Neural cell (in vitro differentiated cells): ENCODE data around the gene HPN. TPM values are rescaled to one million over a fixed set of nuclear protein-coding genes. Genes with fewer than 3 reads are reported as not detected.

Source experiments
- H2AFZ ChIP-seq: fragments of 200-600, 300-800 bp; sonication (generic), shearing (Covaris generic); 2 replicates; pipeline ENCODE4 v1.6.0; 2014; ENCODE audit warnings: low read depth, mild to moderate bottlenecking, antibody characterized with exemption, low read length, moderate library complexity
- H3F3A ChIP-seq: fragments of 200-600 bp; shearing (Covaris generic); 2 replicates; pipeline ENCODE4 v1.6.1; 2016; ENCODE audit warnings: mild to moderate bottlenecking, moderate library complexity, mixed read lengths, antibody characterized with exemption, low read length; ENCODE audit not compliant: insufficient read depth, poor library complexity, severe bottlenecking
- H3K27ac ChIP-seq: fragments of 200-600, 300-800 bp; sonication (generic), shearing (Covaris generic); 2 replicates; pipeline ENCODE4 v1.5.1; 2014; ENCODE audit warnings: mild to moderate bottlenecking, low read length, moderate library complexity
- H3K27me3 ChIP-seq: fragments of 300-800, 200-600 bp; sonication (generic), shearing (Covaris generic); 2 replicates; pipeline ENCODE4 v1.6.0; 2014; ENCODE audit warnings: mild to moderate bottlenecking, low read depth, low read length, moderate library complexity; ENCODE audit not compliant: insufficient read depth
- H3K36me3 ChIP-seq: fragments of 300-800, 200-600 bp; sonication (generic), shearing (Covaris generic); 2 replicates; pipeline ENCODE4 v1.5.1; 2014; ENCODE audit warnings: mild to moderate bottlenecking, antibody characterized with exemption, low read length, moderate library complexity; ENCODE audit not compliant: insufficient read depth
- H3K4me2 ChIP-seq: fragments of 300-800, 200-600 bp; sonication (generic), shearing (Covaris generic); 2 replicates; pipeline ENCODE4 v1.6.0; 2014; ENCODE audit warnings: mild to moderate bottlenecking, low read length
- H3K4me3 ChIP-seq: fragments of 300-800, 200-600 bp; sonication (generic), shearing (Covaris generic); 2 replicates; pipeline ENCODE4 v1.5.1; 2014; ENCODE audit warnings: mild to moderate bottlenecking, low read length, moderate library complexity
- H3K79me2 ChIP-seq: fragments of 200-600 bp; shearing (Covaris generic); replicated peaks from 2 replicates; pipeline ENCODE4 v1.6.0; 2014; ENCODE audit warnings: mild to moderate bottlenecking, low read length, moderate library complexity; ENCODE audit not compliant: insufficient read depth
- H3K9ac ChIP-seq: fragments of 300-800, 200-600 bp; sonication (generic), shearing (Covaris generic); 2 replicates; pipeline ENCODE4 v1.6.1; 2016; ENCODE audit warnings: mild to moderate bottlenecking, low read length, mixed read lengths
- H3K9me2 ChIP-seq: fragments of 200-600 bp; shearing (Covaris generic); 2 replicates; pipeline ENCODE4 v1.6.1; 2016; ENCODE audit warnings: mild to moderate bottlenecking, low read length, mixed read lengths; ENCODE audit not compliant: insufficient read depth
- H3K9me3 ChIP-seq: fragments of 200-600, 300-800 bp; sonication (generic), shearing (Covaris generic); 2 replicates; pipeline ENCODE4 v1.6.1; 2016; ENCODE audit warnings: mild to moderate bottlenecking, mixed run types, low read length, moderate library complexity, mixed read lengths
- H4K20me1 ChIP-seq: fragments of 200-600 bp; shearing (Covaris generic); 2 replicates; pipeline ENCODE4 v1.6.1; 2016; ENCODE audit warnings: mild to moderate bottlenecking, mixed run types; ENCODE audit not compliant: insufficient read depth
- EP300 ChIP-seq: fragments of 450-650 bp; conservative IDR thresholded peaks from 2 replicates; pipeline ENCODE4 v1.6.1; 2014; ENCODE audit warnings: antibody characterized with exemption, mild to moderate bottlenecking, moderate library complexity; ENCODE audit not compliant: poor library complexity, severe bottlenecking
- EZH2 ChIP-seq: fragments of 200-600, 300-800 bp; shearing (Covaris generic), sonication (generic); IDR thresholded peaks from 2 replicates; pipeline ENCODE4 v1.6.1; 2014; ENCODE audit warnings: antibody characterized with exemption, low read length, borderline replicate concordance, mild to moderate bottlenecking; ENCODE audit not compliant: insufficient read depth, poor library complexity, severe bottlenecking
- MXI1 ChIP-seq: fragments of 450-650 bp; conservative IDR thresholded peaks from 2 replicates; pipeline ENCODE4 v1.6.1; 2014; ENCODE audit warnings: antibody characterized with exemption, mild to moderate bottlenecking; ENCODE audit not compliant: poor library complexity, severe bottlenecking
- POLR2AphosphoS5 ChIP-seq: IDR thresholded peaks from 2 replicates; pipeline ENCODE4 v1.6.1; 2012
- RAD21 ChIP-seq: fragments of 450-650 bp; conservative IDR thresholded peaks from 2 replicates; pipeline ENCODE4 v1.6.1; 2014; ENCODE audit warnings: antibody characterized with exemption, mild to moderate bottlenecking, moderate library complexity
- REST ChIP-seq: IDR thresholded peaks from 2 replicates; pipeline ENCODE4 v1.6.1; 2012; ENCODE audit warnings: borderline replicate concordance
- SMC3 ChIP-seq: fragments of 450-650 bp; conservative IDR thresholded peaks from 2 replicates; pipeline ENCODE4 v1.6.1; 2014; ENCODE audit warnings: antibody characterized with exemption, mild to moderate bottlenecking, moderate library complexity; ENCODE audit not compliant: poor library complexity
- TAF1 ChIP-seq: IDR thresholded peaks from 2 replicates; pipeline ENCODE4 v1.6.1; 2012; ENCODE audit warnings: low read depth
- polyA plus RNA-seq: library from polyadenylated mRNA; depleted of rRNA; stranded (reverse); fragments of >200 nt; gene quantifications from 2 replicates; pipeline ENCODE4 v1.2.3, GENCODE V29; 2014
- TF ChIP-seq, protein P1 (sequence below): fragments of 450-650 bp; IDR thresholded peaks from 2 replicates; pipeline ENCODE4 v1.5.1; 2014; ENCODE audit warnings: antibody characterized with exemption, mild to moderate bottlenecking, moderate library complexity; ENCODE audit not compliant: poor library complexity, severe bottlenecking

Gene HPN
- polyA plus RNA-seq, 1 donor from 2014 or later: 0.15 TPM

DNA sequence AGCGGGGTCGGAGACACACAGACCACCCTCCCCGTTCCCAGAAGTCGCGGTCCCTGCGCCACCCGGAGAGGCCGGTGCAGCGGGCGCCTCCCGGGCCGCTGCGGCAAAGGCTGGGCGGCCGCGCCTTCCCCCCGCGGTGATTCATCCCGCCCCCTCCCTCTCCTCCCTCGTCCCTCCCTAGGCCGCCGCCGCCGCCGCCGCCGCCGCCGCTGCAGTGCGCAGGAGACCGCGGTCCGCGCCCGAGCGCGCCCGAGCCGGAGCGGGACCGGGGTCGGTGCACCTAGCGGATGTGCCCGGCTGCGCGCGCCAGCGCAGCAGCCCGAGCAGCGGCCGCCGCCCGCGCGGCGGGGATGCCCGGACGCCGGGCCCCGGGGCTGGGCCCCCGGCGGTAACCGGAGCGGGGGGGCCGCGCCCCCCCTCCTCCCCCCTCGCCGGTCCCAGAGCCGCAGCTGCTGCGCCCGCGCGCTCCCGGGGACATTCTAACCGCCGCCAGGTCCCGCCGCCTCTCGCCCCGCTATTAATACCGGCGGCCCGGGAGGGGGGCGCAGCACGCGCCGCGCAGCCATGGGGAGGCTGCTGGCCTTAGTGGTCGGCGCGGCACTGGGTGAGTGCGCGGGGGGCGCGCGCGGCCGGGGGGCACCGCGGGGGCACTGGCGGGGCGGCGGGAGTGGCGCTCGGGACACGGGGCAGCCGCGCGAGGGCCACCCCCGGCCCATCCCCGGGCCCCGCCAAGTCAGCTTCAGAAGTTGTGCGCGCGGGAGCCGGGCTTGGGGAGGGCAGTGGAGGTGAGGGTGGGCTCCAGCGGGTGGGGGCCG is 11.1 kb upstream of the HPN start, which contains the start of gene SCN1B:
Gene SCN1B (plus strand): TSS at position 214 of the 815 bp plus-strand sequence. CDS start 351 bp downstream, at position 565.
- Histone ChIP-seq H3K9ac (peak within 1 kb of the TSS; percentile 49), H3K27me3 (peaks cover 25% of the 10 kb centered on the region), H3K9me2 (no peaks in the 10 kb centered on the region), H3K79me2 (no peaks in the 10 kb centered on the region), H4K20me1 (no peaks in the 10 kb centered on the region), H3K9me3 (no peaks in the 10 kb centered on the region), H3K4me3 (peak within 1 kb of the TSS; percentile 73), H2AFZ (peak within 1 kb of the TSS; percentile 27), H3F3A (no peaks in the 10 kb centered on the region), H3K4me2 (peak within 1 kb of the TSS; percentile 59), H3K36me3 (no peaks in the 10 kb centered on the region), H3K27ac (no peak within 1 kb of the TSS)
- TF ChIP-seq EP300 (no peak), MXI1 (no peak), REST (no peak), POLR2AphosphoS5 (peak; percentile 8)
- TF ChIP-seq, protein P1, sequence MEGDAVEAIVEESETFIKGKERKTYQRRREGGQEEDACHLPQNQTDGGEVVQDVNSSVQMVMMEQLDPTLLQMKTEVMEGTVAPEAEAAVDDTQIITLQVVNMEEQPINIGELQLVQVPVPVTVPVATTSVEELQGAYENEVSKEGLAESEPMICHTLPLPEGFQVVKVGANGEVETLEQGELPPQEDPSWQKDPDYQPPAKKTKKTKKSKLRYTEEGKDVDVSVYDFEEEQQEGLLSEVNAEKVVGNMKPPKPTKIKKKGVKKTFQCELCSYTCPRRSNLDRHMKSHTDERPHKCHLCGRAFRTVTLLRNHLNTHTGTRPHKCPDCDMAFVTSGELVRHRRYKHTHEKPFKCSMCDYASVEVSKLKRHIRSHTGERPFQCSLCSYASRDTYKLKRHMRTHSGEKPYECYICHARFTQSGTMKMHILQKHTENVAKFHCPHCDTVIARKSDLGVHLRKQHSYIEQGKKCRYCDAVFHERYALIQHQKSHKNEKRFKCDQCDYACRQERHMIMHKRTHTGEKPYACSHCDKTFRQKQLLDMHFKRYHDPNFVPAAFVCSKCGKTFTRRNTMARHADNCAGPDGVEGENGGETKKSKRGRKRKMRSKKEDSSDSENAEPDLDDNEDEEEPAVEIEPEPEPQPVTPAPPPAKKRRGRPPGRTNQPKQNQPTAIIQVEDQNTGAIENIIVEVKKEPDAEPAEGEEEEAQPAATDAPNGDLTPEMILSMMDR: no peak

- Histone ChIP-seq H3K4me2 (peak overlapping the region; percentile 59), H3K9me3 (no peaks in the 10 kb centered on the region), H3K27ac (no peak overlapping the region), H4K20me1 (no peaks in the 10 kb centered on the region), H3K9ac (peak overlapping the region; percentile 45), H3K36me3 (no peaks in the 10 kb centered on the region), H2AFZ (peak overlapping the region; percentile 27), H3K4me3 (peak overlapping the region; percentile 73), H3K79me2 (no peaks in the 10 kb centered on the region), H3K27me3 (peaks cover 25% of the 10 kb centered on the region), H3F3A (no peaks in the 10 kb centered on the region), H3K9me2 (no peaks in the 10 kb centered on the region)
- no peak for TF ChIP-seq MXI1
- TF ChIP-seq RAD21: no peak
- no peak for TF ChIP-seq POLR2AphosphoS5
- TF ChIP-seq, protein P1: no peak
- no peak for TF ChIP-seq EZH2
- no peak for TF ChIP-seq EP300
- no peak for TF ChIP-seq REST
- no peak for TF ChIP-seq SMC3
- no peak for TF ChIP-seq TAF1
These were observed 10.2 kb upstream of the HPN start for GRCh38 chr19:35031072-35031881.
